Measurements from ENCODE around the gene GLI3.

GLI3 gene

DNA sequence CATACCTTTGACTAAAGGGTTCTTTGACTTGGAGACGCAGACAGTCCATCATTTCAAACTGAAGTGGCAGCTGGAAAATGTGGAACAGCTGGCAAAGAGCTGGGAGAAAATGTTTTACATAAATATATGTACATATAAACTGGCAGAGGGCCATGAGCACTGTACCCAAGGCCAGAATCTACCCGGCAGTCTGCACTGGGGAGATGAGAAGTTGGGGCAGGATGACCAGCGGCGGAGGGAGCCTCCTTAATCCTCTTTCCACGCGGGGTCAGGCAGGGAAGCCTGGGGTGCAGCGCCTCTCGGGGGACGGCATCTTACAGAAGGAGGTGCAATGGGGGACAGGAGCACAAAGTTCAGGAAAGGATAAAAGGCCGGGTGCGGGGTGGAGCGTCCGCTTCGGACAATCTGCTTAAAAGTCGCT, 1.3 kb downstream of the GLI3 start:
- Histone ChIP-seq H3K4me1 (ENCODE audit: control insufficient read depth, insufficient read depth, low read length) (peaks cover 33% of the 10 kb centered on the region), H3K9ac (ENCODE audit: low read depth, low read length) (peak overlapping the region; percentile 85), H3K4me2 (ENCODE audit: low read length) (peak overlapping the region; percentile 82), H3K9me3 (replicated peaks; ENCODE audit: low read length) (no peaks in the 10 kb centered on the region), H3K27me3 (ENCODE audit: control insufficient read depth, insufficient read depth, low read length) (no peaks in the 10 kb centered on the region), H3K4me3 (ENCODE audit: low read length) (peak overlapping the region; percentile 96), H3K36me3 (ENCODE audit: insufficient read depth, low read length) (no peaks in the 10 kb centered on the region)

DNA sequence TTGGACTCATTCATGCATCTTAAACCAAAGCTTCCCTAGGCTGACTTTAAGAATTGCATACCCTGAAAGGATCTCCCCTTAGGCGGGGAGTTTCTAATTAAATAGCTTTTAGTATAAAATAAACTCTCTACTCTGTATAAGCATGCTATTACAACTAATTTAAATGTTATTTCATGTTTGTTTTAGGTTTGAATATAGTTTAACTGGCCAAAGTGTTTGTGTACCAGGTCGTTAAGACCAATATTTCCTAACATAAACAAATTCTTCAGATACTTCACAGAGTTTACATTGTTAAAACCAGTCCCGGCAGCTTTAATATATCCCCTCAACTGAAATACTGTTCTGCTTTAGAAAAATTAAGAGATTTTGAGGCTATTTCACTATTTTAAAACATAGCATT, 2.3 kb downstream of the GLI3 start:
- H3K36me3 ChIP-seq (ENCODE audit: insufficient read depth, low read length): no peaks in the 10 kb centered on the region
- no peaks in the 10 kb centered on the region for H3K9me3 ChIP-seq (replicated peaks; ENCODE audit: low read length)
- no peak overlapping the region for H3K4me3 ChIP-seq (ENCODE audit: low read length)
- H3K4me1 ChIP-seq (ENCODE audit: control insufficient read depth, insufficient read depth, low read length): peaks cover 33% of the 10 kb centered on the region
- no peak overlapping the region for H3K9ac ChIP-seq (ENCODE audit: low read depth, low read length)
- H3K4me2 ChIP-seq (ENCODE audit: low read length): no peak overlapping the region
- no peaks in the 10 kb centered on the region for H3K27me3 ChIP-seq (ENCODE audit: control insufficient read depth, insufficient read depth, low read length)

DNA sequence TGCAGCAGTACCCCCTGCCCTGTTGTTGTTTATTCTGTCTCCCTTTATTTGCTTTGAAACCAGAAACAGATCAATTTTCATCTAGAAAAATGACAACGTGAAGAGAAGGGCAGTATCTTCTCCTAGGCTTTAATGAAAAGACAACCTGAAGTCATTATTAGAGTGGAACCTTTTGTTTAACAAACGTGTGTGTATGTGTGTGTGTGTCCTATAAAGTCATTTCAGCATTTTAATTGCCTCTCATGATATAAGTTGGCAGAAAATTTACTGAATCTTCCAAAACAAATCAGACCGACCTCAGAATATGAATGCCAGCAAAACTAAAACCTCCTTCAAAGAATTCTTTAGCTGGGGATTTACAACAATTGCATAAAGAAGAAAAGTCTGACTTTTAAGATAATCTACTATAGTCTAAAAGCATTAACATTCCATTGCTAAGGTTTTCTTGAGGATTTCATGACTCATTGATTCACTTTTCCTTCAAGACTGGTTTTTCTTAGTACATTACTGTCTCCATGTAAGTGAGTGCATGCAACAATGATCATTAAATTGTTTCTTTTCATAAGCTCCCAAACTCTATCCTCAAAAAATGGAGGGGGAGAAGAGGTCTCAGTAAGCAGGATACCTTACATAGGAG, 3.2 kb downstream of the GLI3 start:
- H3K4me1 ChIP-seq (ENCODE audit: control insufficient read depth, insufficient read depth, low read length): peaks cover 27% of the 10 kb centered on the region
- H3K9ac ChIP-seq (ENCODE audit: low read depth, low read length): no peak overlapping the region
- no peaks in the 10 kb centered on the region for H3K9me3 ChIP-seq (replicated peaks; ENCODE audit: low read length)
- H3K27me3 ChIP-seq (ENCODE audit: control insufficient read depth, insufficient read depth, low read length): no peaks in the 10 kb centered on the region
- no peak overlapping the region for H3K4me2 ChIP-seq (ENCODE audit: low read length)
- H3K4me3 ChIP-seq (ENCODE audit: low read length): no peak overlapping the region
- H3K36me3 ChIP-seq (ENCODE audit: insufficient read depth, low read length): no peaks in the 10 kb centered on the region

DNA sequence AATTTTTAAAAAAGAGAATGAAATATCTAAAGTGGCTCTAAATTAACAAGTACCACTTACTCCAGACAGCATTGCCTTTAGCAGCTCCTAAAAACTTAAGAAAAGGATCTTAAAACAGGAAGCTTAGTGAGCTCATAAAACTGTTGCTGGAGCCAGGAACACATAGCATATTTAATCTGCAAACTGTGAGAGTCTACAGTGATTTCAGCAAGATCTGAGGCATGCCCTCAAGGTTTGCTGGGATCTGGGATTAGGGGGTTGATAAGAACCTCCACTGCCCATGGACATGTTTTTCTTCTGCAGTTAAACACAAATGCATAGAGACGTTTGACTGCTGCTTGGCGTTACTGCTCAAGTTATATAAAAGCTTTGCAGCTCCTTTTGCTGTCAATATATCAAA, 3.8 kb downstream of the GLI3 start:
- Histone ChIP-seq H3K4me2 (ENCODE audit: low read length) (no peak overlapping the region), H3K27me3 (ENCODE audit: control insufficient read depth, insufficient read depth, low read length) (no peaks in the 10 kb centered on the region), H3K4me3 (ENCODE audit: low read length) (no peak overlapping the region), H3K9me3 (replicated peaks; ENCODE audit: low read length) (no peaks in the 10 kb centered on the region), H3K4me1 (ENCODE audit: control insufficient read depth, insufficient read depth, low read length) (peaks cover 21% of the 10 kb centered on the region), H3K36me3 (ENCODE audit: insufficient read depth, low read length) (no peaks in the 10 kb centered on the region), H3K9ac (ENCODE audit: low read depth, low read length) (no peak overlapping the region)

DNA sequence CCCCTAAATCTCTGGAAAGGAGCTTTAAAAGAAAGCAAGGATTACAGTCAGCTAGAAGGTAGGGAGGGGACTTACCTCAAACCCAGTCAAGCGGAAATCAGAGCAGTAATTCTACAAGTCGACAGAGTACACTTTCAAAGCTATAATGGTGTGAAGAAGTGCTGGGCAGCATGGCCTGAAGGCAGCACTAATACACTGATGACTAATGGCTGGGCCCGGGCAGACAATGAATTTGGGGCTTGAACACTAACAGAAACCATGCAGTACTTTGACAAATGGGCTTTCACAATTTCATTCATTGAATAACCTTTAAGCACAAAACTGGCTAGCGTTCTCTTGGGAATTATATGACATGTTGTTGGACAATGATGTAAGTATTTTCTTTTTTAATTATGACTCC, 4.7 kb downstream of the GLI3 start:
- Histone ChIP-seq H3K4me3 (ENCODE audit: low read length) (no peak overlapping the region), H3K4me2 (ENCODE audit: low read length) (no peak overlapping the region), H3K27me3 (ENCODE audit: control insufficient read depth, insufficient read depth, low read length) (no peaks in the 10 kb centered on the region), H3K4me1 (ENCODE audit: control insufficient read depth, insufficient read depth, low read length) (peaks cover 18% of the 10 kb centered on the region), H3K9ac (ENCODE audit: low read depth, low read length) (no peak overlapping the region), H3K9me3 (replicated peaks; ENCODE audit: low read length) (no peaks in the 10 kb centered on the region), H3K36me3 (ENCODE audit: insufficient read depth, low read length) (no peaks in the 10 kb centered on the region)

DNA sequence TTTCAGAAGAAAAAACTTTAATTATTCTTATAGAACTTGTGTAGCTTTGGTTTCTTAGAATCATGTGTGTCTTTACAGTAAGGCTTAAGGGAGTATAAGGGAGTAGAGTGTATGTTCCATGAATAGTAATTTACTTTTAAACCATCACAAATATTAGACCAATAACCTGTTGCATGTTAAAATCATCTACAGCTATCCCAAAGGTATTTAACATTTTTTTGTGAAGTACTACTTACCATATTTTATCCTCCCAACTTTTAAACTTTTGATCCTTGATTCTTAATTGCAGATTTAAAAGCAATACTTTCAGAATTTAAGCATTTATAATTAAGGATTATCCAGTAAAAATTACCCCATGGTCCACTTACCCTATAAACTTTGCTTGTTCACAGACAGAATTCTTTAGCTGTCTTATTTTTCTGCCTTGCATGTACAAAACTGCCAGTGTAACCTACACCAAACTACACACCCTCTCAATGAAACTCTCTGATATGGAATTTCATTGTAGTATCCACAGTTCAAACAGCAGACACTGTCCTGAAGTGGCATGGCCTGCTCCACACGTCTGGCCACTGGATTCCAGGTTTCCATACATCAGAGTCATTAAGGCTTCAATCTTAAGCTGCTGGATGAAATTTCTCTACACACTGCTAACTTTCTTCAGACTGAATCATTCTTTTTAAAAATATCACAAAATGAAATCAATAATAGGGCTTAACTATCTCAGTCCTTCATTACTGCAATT, 5.8 kb downstream of the GLI3 start:
- H3K4me1 ChIP-seq (ENCODE audit: control insufficient read depth, insufficient read depth, low read length): peaks cover 18% of the 10 kb centered on the region
- no peaks in the 10 kb centered on the region for H3K36me3 ChIP-seq (ENCODE audit: insufficient read depth, low read length)
- H3K9me3 ChIP-seq (replicated peaks; ENCODE audit: low read length): no peaks in the 10 kb centered on the region
- H3K4me3 ChIP-seq (ENCODE audit: low read length): no peak overlapping the region
- no peak overlapping the region for H3K9ac ChIP-seq (ENCODE audit: low read depth, low read length)
- H3K4me2 ChIP-seq (ENCODE audit: low read length): no peak overlapping the region
- no peaks in the 10 kb centered on the region for H3K27me3 ChIP-seq (ENCODE audit: control insufficient read depth, insufficient read depth, low read length)

DNA sequence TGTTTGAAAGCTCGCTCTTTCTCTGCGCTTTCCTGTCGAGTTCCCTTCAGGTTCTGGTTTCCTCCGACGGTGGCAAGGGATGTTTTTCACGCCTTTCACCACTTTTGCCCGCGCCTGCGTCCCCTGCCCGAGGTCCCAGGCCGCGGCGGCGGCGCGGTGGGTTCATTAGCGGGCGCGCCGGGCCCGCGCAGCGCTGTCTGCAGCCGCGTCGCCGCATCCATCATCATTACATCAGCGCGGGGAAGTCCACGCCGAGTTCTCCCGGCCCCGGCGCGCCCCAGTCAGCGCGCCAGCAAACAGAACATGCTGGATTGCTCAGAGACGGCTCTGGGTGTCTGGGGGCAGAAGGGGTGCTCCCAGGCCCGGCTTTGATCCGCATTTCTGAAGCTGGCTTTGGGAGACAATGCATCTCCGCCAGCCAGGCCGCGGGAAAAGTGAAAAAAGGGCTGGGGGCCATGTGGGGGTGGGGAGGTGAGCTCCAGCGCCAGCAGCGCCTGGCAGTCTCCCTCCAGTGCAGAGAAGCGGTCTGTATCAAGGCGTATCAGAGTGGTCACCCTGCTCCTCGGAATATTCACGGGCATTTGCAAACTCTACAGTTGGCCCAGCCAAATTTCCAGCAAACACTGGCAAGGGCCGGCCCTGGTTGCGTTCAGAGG, 8.9 kb downstream of the GLI3 start:
- Histone ChIP-seq H3K4me3 (ENCODE audit: low read length) (no peak overlapping the region), H3K9ac (ENCODE audit: low read depth, low read length) (no peak overlapping the region), H3K9me3 (replicated peaks; ENCODE audit: low read length) (no peaks in the 10 kb centered on the region), H3K27me3 (ENCODE audit: control insufficient read depth, insufficient read depth, low read length) (no peaks in the 10 kb centered on the region), H3K4me1 (ENCODE audit: control insufficient read depth, insufficient read depth, low read length) (peaks cover 6% of the 10 kb centered on the region), H3K4me2 (ENCODE audit: low read length) (peak overlapping the region; percentile 72), H3K36me3 (ENCODE audit: insufficient read depth, low read length) (no peaks in the 10 kb centered on the region)

DNA sequence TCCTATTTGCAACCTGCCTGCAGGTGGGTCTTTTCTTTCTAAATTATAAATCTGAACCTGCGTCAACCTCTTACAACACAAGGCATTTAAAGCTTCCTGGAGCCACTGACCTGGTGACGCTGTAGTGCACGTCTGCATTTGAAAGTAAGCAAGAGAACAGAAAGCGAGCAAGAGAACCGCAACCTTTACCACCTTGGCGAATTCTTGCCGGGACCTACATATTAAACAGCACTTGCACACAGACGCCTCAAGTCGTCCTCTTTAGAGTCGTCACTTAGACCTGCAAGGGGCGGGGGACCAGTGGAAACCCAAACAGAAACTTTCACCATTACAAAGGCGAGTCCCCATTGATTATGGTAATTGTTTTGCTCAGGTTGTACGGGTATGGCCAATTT, 9.5 kb downstream of the GLI3 start:
- Histone ChIP-seq H3K4me2 (ENCODE audit: low read length) (peak overlapping the region; percentile 72), H3K9me3 (replicated peaks; ENCODE audit: low read length) (no peaks in the 10 kb centered on the region), H3K4me1 (ENCODE audit: control insufficient read depth, insufficient read depth, low read length) (peaks cover 5% of the 10 kb centered on the region), H3K36me3 (ENCODE audit: insufficient read depth, low read length) (no peaks in the 10 kb centered on the region), H3K4me3 (ENCODE audit: low read length) (no peak overlapping the region), H3K9ac (ENCODE audit: low read depth, low read length) (no peak overlapping the region), H3K27me3 (ENCODE audit: control insufficient read depth, insufficient read depth, low read length) (no peaks in the 10 kb centered on the region)

DNA sequence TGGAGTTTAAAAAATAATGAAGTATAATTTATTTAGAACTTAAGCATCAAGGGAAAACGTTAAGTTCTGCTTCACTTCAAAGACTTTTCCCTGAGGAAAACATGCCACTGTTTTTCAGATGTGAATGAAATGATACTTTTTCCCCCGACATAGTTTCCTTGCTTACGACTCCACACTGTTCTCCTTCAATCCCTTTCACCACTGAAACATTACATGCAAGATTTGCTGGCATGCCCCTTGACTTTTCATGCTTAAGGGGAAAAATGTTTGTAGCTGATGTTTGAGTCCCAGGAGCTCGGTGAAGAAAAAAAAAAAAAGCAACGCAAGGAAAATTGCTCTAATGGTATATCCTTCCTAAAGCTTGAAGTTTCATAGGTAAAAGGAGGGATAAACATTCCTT, 10.0 kb downstream of the GLI3 start:
- Histone ChIP-seq H3K27me3 (ENCODE audit: control insufficient read depth, insufficient read depth, low read length) (no peaks in the 10 kb centered on the region), H3K36me3 (ENCODE audit: insufficient read depth, low read length) (no peaks in the 10 kb centered on the region), H3K4me1 (ENCODE audit: control insufficient read depth, insufficient read depth, low read length) (peaks cover under 1% of the 10 kb centered on the region)

DNA sequence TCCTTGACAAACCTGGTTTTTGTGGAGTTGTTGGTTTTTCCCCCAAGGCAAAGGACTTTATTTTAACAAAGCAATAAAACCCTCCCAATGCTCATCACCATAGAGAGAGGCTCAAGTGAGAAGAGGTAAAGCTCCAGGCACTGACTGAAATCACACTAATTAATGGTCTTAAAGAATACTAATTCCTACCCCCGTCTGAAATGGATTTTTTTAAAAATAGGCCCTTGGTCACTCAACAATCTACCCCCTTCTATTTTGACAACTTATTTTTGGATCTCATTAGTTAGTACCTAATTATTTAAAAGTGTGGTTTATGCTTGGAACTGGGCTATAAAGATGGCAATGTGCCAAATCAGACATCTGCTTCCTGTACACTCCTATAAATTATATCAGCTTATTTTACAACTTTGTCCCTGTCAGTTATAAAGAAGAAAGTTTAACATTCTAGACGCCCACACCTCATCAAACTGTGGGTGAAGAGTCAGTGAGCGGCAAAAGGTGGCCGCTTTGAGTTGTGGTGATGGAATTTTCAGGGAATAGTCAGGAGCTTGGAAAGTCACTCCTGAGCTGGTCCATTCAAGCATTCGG, 10.6 kb downstream of the GLI3 start:
- Histone ChIP-seq H3K4me2 (ENCODE audit: low read length) (no peak overlapping the region), H3K27me3 (ENCODE audit: control insufficient read depth, insufficient read depth, low read length) (no peaks in the 10 kb centered on the region), H3K4me3 (ENCODE audit: low read length) (no peak overlapping the region), H3K9ac (ENCODE audit: low read depth, low read length) (no peak overlapping the region), H3K9me3 (replicated peaks; ENCODE audit: low read length) (no peaks in the 10 kb centered on the region), H3K36me3 (ENCODE audit: insufficient read depth, low read length) (no peaks in the 10 kb centered on the region), H3K4me1 (ENCODE audit: control insufficient read depth, insufficient read depth, low read length) (no peaks in the 10 kb centered on the region)

More for the DNA sequence above, 10.0 kb downstream of the GLI3 start:
- Histone ChIP-seq H3K9ac (ENCODE audit: low read depth, low read length) (no peak overlapping the region), H3K4me2 (ENCODE audit: low read length) (no peak overlapping the region), H3K9me3 (replicated peaks; ENCODE audit: low read length) (no peaks in the 10 kb centered on the region), H3K4me3 (ENCODE audit: low read length) (no peak overlapping the region)

DNA sequence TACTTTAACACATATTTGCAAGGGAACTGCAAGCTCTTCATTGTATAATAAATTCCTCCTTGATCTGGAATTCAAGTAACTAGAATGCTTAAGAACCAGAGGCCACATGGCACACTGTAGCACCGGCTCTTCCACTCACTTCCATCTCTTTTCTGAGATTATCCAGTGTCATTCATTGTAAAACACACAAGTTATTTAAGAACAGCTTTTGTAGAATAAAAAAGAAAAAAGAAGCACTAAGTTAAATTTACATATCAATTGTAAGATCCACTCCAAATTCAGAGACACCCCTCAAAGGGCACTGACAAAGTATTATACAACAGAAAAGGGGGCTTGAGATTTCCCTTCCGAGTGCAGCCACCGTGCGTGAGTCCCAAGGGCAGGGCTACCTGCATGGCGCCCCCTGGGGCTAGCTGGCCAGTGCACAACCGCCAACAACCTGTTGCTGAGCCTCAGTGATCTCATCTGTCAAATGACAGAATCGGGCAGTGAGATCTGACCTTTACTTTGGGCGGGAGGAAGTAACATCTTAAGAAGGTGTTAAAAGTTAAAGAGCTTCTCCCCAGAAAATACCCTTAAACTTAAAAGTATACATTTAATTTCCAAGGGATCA, 12.5 kb downstream of the GLI3 start:
- Histone ChIP-seq H3K4me1 (ENCODE audit: control insufficient read depth, insufficient read depth, low read length) (no peaks in the 10 kb centered on the region), H3K27me3 (ENCODE audit: control insufficient read depth, insufficient read depth, low read length) (no peaks in the 10 kb centered on the region), H3K9ac (ENCODE audit: low read depth, low read length) (no peak overlapping the region), H3K4me2 (ENCODE audit: low read length) (no peak overlapping the region), H3K36me3 (ENCODE audit: insufficient read depth, low read length) (no peaks in the 10 kb centered on the region), H3K9me3 (replicated peaks; ENCODE audit: low read length) (no peaks in the 10 kb centered on the region), H3K4me3 (ENCODE audit: low read length) (no peak overlapping the region)
